OCI-LY7 (cell line): Measurements from ENCODE around the gene MYCN. TPM values are rescaled to one million over a fixed set of nuclear protein-coding genes. Genes with fewer than 3 reads are reported as not detected.

Source experiments
- BruUV-seq: library from RNA; stranded (reverse); fragments of 400-500 nt; replicated peaks from 2 replicates; lab custom pipeline; 2021; lab: Mats Ljungman, UMichigan
- CTCF ChIA-PET: fragments of 300-600 bp; sonication (Branson Sonifier 250); formaldehyde crosslinking; loops from one replicate; lab custom pipeline; 2022; ENCODE audit warnings: antibody characterized with exemption; ENCODE audit not compliant: unreplicated experiment; lab: Charles Lee
- POLR2A ChIA-PET: fragments of 300-600 bp; sonication (Branson Sonifier 250); formaldehyde crosslinking; loops from one replicate; lab custom pipeline; 2022; ENCODE audit warnings: antibody characterized with exemption; lab: Charles Lee
- DNase-seq: peaks from one replicate; pipeline ENCODE4 v3.0.0-alpha.2; 2015; ENCODE audit warnings: low spot score
- H2AFZ ChIP-seq: fragments of 200-600 bp; sonication (generic), shearing (Covaris generic); 2 replicates; pipeline ENCODE4 v1.6.1; 2014; ENCODE audit warnings: mild to moderate bottlenecking, antibody characterized with exemption, low read length, moderate library complexity
- H3K27ac ChIP-seq: fragments of 200-600 bp; sonication (generic); 2 replicates; pipeline ENCODE4 v1.5.1; 2014; ENCODE audit warnings: mixed run types, low read depth, mild to moderate bottlenecking, moderate library complexity, low read length, inconsistent platforms; ENCODE audit not compliant: poor library complexity, severe bottlenecking
- H3K36me3 ChIP-seq: fragments of 200-600 bp; sonication (generic); 2 replicates; pipeline ENCODE4 v1.6.1; 2014; ENCODE audit warnings: mild to moderate bottlenecking, antibody characterized with exemption, low read length, moderate library complexity, mixed read lengths; ENCODE audit not compliant: insufficient read depth
- H3K4me1 ChIP-seq: fragments of 200-600 bp; sonication (generic); 2 replicates; pipeline ENCODE4 v1.5.1; 2014; ENCODE audit warnings: mild to moderate bottlenecking, low read length; ENCODE audit not compliant: insufficient read depth, poor library complexity, severe bottlenecking
- H3K4me2 ChIP-seq: fragments of 200-600 bp; sonication (generic); 2 replicates; pipeline ENCODE4 v1.6.1; 2014; ENCODE audit warnings: mild to moderate bottlenecking, low read length
- H3K4me3 ChIP-seq: fragments of 200-600 bp; sonication (generic); 2 replicates; pipeline ENCODE4 v1.5.1; 2014; ENCODE audit warnings: mild to moderate bottlenecking, low read depth, low read length; ENCODE audit not compliant: poor library complexity, severe bottlenecking
- H3K79me2 ChIP-seq: fragments of 200-600 bp; sonication (generic); 2 replicates; pipeline ENCODE4 v1.6.1; 2016; ENCODE audit warnings: low read depth, mild to moderate bottlenecking, low read length, moderate library complexity, mixed read lengths; ENCODE audit not compliant: insufficient read depth
- H3K9me2 ChIP-seq: fragments of 200-600 bp; sonication (generic); 2 replicates; pipeline ENCODE4 v1.6.1; 2016; ENCODE audit warnings: mild to moderate bottlenecking, low read length, mixed read lengths; ENCODE audit not compliant: insufficient read depth
- H3K9me3 ChIP-seq: fragments of 200-600 bp; sonication (generic); 2 replicates; pipeline ENCODE4 v1.6.1; 2014; ENCODE audit warnings: mild to moderate bottlenecking, mixed run types, low read length, mixed read lengths
- H4K20me1 ChIP-seq: fragments of 200-600 bp; sonication (generic); 2 replicates; pipeline ENCODE4 v1.6.1; 2014; ENCODE audit warnings: mild to moderate bottlenecking, antibody characterized with exemption, low read length, moderate library complexity, mixed read lengths; ENCODE audit not compliant: insufficient read depth
- CTCF ChIP-seq: fragments of 200-600 bp; sonication (generic); conservative IDR thresholded peaks from 2 replicates; pipeline ENCODE4 v1.5.1; 2014; ENCODE audit warnings: mild to moderate bottlenecking, antibody characterized with exemption, low read length, moderate library complexity, mixed read lengths
- EZH2phosphoT487 ChIP-seq: fragments of 200-600 bp; sonication (generic); IDR thresholded peaks from 2 replicates; pipeline ENCODE4 v1.6.1; 2018; ENCODE audit warnings: low read depth, borderline replicate concordance, mild to moderate bottlenecking, mixed run types, antibody characterized with exemption, low read length, moderate library complexity, mixed read lengths
- intact Hi-C: fragments of 100-400 bp; cut with micrococcal nuclease; formaldehyde crosslinking; loops from one replicate; pipeline ENCODE4 v1.10.0; 2022; ENCODE audit not compliant: unreplicated experiment
- total RNA-seq, 2 experiments: library from RNA; depleted of rRNA in 1 of 2; stranded (reverse); fragments of >200 nt in 1 of 2; shearing (Covaris generic) in 1 of 2; gene quantifications; 2 replicates each; pipeline ENCODE4 v1.2.3, GENCODE V29; 2014 to 2022

Gene MYCN
- total RNA-seq, 2 experiments from 2014 or later, result not detected

- ChIA-PET CTCF (no interaction called here), POLR2A (interaction anchor here (0.9 kb wide), 1 partner anchor 1380 kb away, joined by 3 read pairs; no protein-coding TSS in a partner anchor)
- BruUV-seq, result no TSS peak
Observed at GRCh38 chr2:15931950-15932349, 8.4 kb upstream of the MYCN start.

GRCh38 chr2:15932394-15933183 lies 7.8 kb upstream of the MYCN start:
- Histone ChIP-seq H3K4me2 (no peak overlapping the region), H2AFZ (no peak overlapping the region), H3K27ac (no peak overlapping the region), H3K9me3 (no peaks in the 10 kb centered on the region), H3K4me3 (no peak overlapping the region), H4K20me1 (no peaks in the 10 kb centered on the region), H3K79me2 (no peaks in the 10 kb centered on the region), H3K9me2 (no peaks in the 10 kb centered on the region), H3K4me1 (no peaks in the 10 kb centered on the region), H3K36me3 (no peaks in the 10 kb centered on the region)
- DNase-seq, result no peak
- intact Hi-C loops, result no loop called here
- CTCF ChIA-PET, result no interaction called here
- POLR2A ChIA-PET, result no interaction called here
- TF ChIP-seq CTCF, result no peak
- TF ChIP-seq EZH2phosphoT487, result no peak
- BruUV-seq, result no TSS peak

More at GRCh38 chr2:15931950-15932349, 8.4 kb upstream of the MYCN start:
- Histone ChIP-seq H2AFZ (no peak overlapping the region), H3K36me3 (no peaks in the 10 kb centered on the region), H3K27ac (no peak overlapping the region), H3K79me2 (no peaks in the 10 kb centered on the region), H4K20me1 (no peaks in the 10 kb centered on the region), H3K4me3 (no peak overlapping the region), H3K9me3 (no peaks in the 10 kb centered on the region), H3K4me2 (no peak overlapping the region), H3K9me2 (no peaks in the 10 kb centered on the region), H3K4me1 (no peaks in the 10 kb centered on the region)
- TF ChIP-seq EZH2phosphoT487 (no peak), CTCF (no peak)
- intact Hi-C loops, result no loop called here
- DNase-seq, result no peak
